ENCODE measurements around the gene LCLAT1.

The LCLAT1 gene

DNA sequence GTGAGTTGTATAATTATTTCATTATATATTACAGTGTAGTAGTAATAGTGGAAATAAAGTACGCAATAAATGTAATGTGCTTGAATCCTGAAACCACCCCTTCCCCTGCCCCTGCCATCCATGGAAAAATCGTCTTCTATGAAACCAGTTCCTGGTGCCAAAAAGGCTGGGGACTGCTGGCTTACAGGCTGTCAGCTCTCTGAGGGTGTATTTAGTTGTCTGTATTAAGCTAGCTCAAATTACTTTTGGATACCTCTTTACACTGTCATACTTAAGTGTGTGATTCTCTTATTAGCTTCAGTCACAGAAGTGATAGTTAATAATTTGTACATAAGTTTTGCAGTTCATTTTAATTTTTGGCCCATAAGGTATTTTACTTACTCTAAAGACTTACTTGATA is 29.6 kb downstream of the LCLAT1 start:
- no peak for DNase-seq (ENCODE audit: low read depth in 1 of 2, low spot score in 1 of 2)
- Histone ChIP-seq H3K27ac (replicated peaks) (no peak overlapping the region), H3K4me3 (replicated peaks; ENCODE audit: insufficient read depth, low read length) (no peak overlapping the region), H3K27me3 (ENCODE audit: insufficient read depth, poor library complexity, severe bottlenecking) (no peaks in the 10 kb centered on the region)
- TF ChIP-seq GABPA (IDR thresholded peaks at IDR 0.05; ENCODE audit: low read depth) (no peak), POLR2AphosphoS5 (IDR thresholded peaks at IDR 0.05; ENCODE audit: low read depth) (no peak), REST (IDR thresholded peaks at IDR 0.05; ENCODE audit: insufficient replicate concordance, low read depth) (no peak), SPI1 (IDR thresholded peaks at IDR 0.05; ENCODE audit: borderline replicate concordance, low read depth) (no peak), CTCF (IDR thresholded peaks at IDR 0.05; ENCODE audit: insufficient read depth, low read length) (no peak)

DNA sequence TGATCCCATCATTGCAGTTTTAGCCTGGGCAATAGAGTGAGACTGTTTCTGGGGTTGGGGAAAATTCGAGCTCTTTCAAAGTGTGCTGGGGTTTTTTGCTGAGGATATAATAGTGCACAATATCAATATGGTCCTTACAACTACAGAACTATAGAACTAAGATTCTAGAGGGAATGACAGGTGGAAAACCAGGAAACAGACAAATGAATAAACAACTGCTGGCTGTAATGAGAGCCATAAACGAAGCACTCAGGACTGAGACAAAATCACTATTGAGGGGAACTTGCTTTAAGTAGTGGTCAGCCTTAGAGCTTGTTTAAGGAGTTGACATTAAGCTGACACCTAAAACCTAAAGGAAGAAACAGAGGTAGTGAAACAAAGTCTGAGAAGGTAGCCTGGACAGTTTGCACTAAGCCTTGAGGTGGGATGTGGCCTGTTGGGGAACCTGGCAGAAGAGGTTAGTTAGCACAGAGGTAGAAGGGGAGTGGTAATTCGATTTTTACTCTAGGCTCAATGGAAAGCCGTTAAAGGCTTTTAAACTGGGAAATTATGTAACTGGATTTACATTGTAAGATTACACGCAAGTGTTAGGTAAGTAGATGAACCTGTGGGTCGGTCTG is 33.8 kb downstream of the LCLAT1 start:
- no peak overlapping the region for H3K4me3 ChIP-seq (replicated peaks; ENCODE audit: insufficient read depth, low read length)
- TF ChIP-seq CTCF (IDR thresholded peaks at IDR 0.05; ENCODE audit: insufficient read depth, low read length) (no peak), SPI1 (IDR thresholded peaks at IDR 0.05; ENCODE audit: borderline replicate concordance, low read depth) (no peak), REST (IDR thresholded peaks at IDR 0.05; ENCODE audit: insufficient replicate concordance, low read depth) (no peak), POLR2AphosphoS5 (IDR thresholded peaks at IDR 0.05; ENCODE audit: low read depth) (no peak), GABPA (IDR thresholded peaks at IDR 0.05; ENCODE audit: low read depth) (no peak)

GRCh38 chr2:30481323-30481800 is 34.3 kb downstream of the LCLAT1 start:
- DNase-seq (ENCODE audit: low read depth in 1 of 2, low spot score in 1 of 2), result peak; percentile 92
- H3K27ac ChIP-seq (replicated peaks), result peak overlapping the region; percentile 68
- H3K27me3 ChIP-seq (ENCODE audit: insufficient read depth, poor library complexity, severe bottlenecking), result no peaks in the 10 kb centered on the region
- TF ChIP-seq CTCF (IDR thresholded peaks at IDR 0.05; ENCODE audit: insufficient read depth, low read length), result no peak
- no peak for TF ChIP-seq REST (IDR thresholded peaks at IDR 0.05; ENCODE audit: insufficient replicate concordance, low read depth)
- TF ChIP-seq SPI1 (IDR thresholded peaks at IDR 0.05; ENCODE audit: borderline replicate concordance, low read depth), result peak; percentile 89
- no peak for TF ChIP-seq GABPA (IDR thresholded peaks at IDR 0.05; ENCODE audit: low read depth)
- TF ChIP-seq POLR2AphosphoS5 (IDR thresholded peaks at IDR 0.05; ENCODE audit: low read depth), result peak; percentile 68
- no peak overlapping the region for H3K4me3 ChIP-seq (replicated peaks; ENCODE audit: insufficient read depth, low read length)

More for the DNA sequence above, 33.8 kb downstream of the LCLAT1 start:
- peak in 1 of 2 experiments; percentile 60 for DNase-seq (ENCODE audit: low read depth in 1 of 2, low spot score in 1 of 2)
- H3K27ac ChIP-seq (replicated peaks), result peak overlapping the region; percentile 68
- H3K27me3 ChIP-seq (ENCODE audit: insufficient read depth, poor library complexity, severe bottlenecking), result no peaks in the 10 kb centered on the region

All from HL-60 (cell line).